Mesendoderm (in vitro differentiated cells): Measurements from ENCODE around the gene MARF1.
"Not testable (repeated sequence)": the region's sequence is repeated elsewhere in the genome, so short reads cannot be mapped to it uniquely, and the experiment has no call there.

Source experiments
- DNase-seq: peaks from one replicate; pipeline ENCODE4 v3.0.0; 2013
- H2AK5ac ChIP-seq: 2 replicates; pipeline ENCODE4 v1.6.1; 2013; ENCODE audit warnings: low read length, inconsistent platforms
- H2BK120ac ChIP-seq: 2 replicates; pipeline ENCODE4 v1.6.1; 2013; ENCODE audit warnings: low read depth, mild to moderate bottlenecking, low read length, moderate library complexity, mixed read lengths
- H2BK15ac ChIP-seq: replicated peaks from 2 replicates; pipeline ENCODE4 v1.6.1; 2013; ENCODE audit warnings: low read depth, mild to moderate bottlenecking, moderate library complexity
- H2BK5ac ChIP-seq: 2 replicates; pipeline ENCODE4 v1.6.1; 2013; ENCODE audit warnings: low read length, inconsistent platforms
- H3K18ac ChIP-seq: 2 replicates; pipeline ENCODE4 v1.6.1; 2013; ENCODE audit warnings: mild to moderate bottlenecking, low read length, mixed read lengths
- H3K23ac ChIP-seq: one replicate; pipeline ENCODE4 v1.6.1; 2013; ENCODE audit warnings: low read length
- H3K27ac ChIP-seq: 2 replicates; pipeline ENCODE4 v1.5.1; 2013; ENCODE audit warnings: low read depth, mild to moderate bottlenecking, inconsistent platforms, low read length, moderate library complexity
- H3K27me3 ChIP-seq: 2 replicates; pipeline ENCODE4 v1.6.1; 2013; ENCODE audit warnings: low read length, control low read depth, mild to moderate bottlenecking, inconsistent platforms; ENCODE audit not compliant: insufficient read depth, poor library complexity
- H3K36me3 ChIP-seq: 2 replicates; pipeline ENCODE4 v1.6.1; 2013; ENCODE audit warnings: low read length, inconsistent platforms; ENCODE audit not compliant: control insufficient read depth, insufficient read depth
- H3K4ac ChIP-seq: one replicate; pipeline ENCODE4 v1.6.1; 2013; ENCODE audit warnings: low read depth, mild to moderate bottlenecking, low read length, moderate library complexity
- H3K4me1 ChIP-seq: 2 replicates; pipeline ENCODE4 v1.6.1; 2013; ENCODE audit warnings: low read depth, low read length, inconsistent platforms; ENCODE audit not compliant: control insufficient read depth
- H3K4me2 ChIP-seq: 2 replicates; pipeline ENCODE4 v1.6.1; 2013; ENCODE audit warnings: low read length
- H3K4me3 ChIP-seq: 2 replicates; pipeline ENCODE4 v1.5.1; 2013; ENCODE audit warnings: mild to moderate bottlenecking, low read length
- H3K56ac ChIP-seq: one replicate; pipeline ENCODE4 v1.6.1; 2013; ENCODE audit warnings: low read length
- H3K79me1 ChIP-seq: 2 replicates; pipeline ENCODE4 v1.6.1; 2013; ENCODE audit warnings: low read length, inconsistent platforms
- H3K79me2 ChIP-seq: 2 replicates; pipeline ENCODE4 v1.6.1; 2013; ENCODE audit warnings: mild to moderate bottlenecking, low read length; ENCODE audit not compliant: control insufficient read depth, insufficient read depth
- H3K9ac ChIP-seq: 2 replicates; pipeline ENCODE4 v1.6.1; 2013; ENCODE audit warnings: low read length, inconsistent platforms
- H4K5ac ChIP-seq: one replicate; pipeline ENCODE4 v1.6.1; 2013; ENCODE audit warnings: low read length
- H4K8ac ChIP-seq: one replicate; pipeline ENCODE4 v1.6.1; 2013; ENCODE audit warnings: low read depth, mild to moderate bottlenecking, control low read depth, low read length, moderate library complexity
- WGBS: extraction: QIAGEN DNeasy Blood & Tissue Kit; methylation state at CpG from one replicate; pipeline ENCODE4 v1.1.7; 2013; ENCODE audit warnings: low lambda C conversion rate, missing lambda C conversion rate; ENCODE audit not compliant: insufficient coverage; ENCODE audit errors: extremely low coverage; 5-methylcytosine and 5-hydroxymethylcytosine counted together

MARF1 gene

GRCh38 chr16:15646557-15647293 lies 3.8 kb upstream of the MARF1 start:
- H3K56ac ChIP-seq, H3K27me3 ChIP-seq, H2BK5ac ChIP-seq, H3K4ac ChIP-seq, H3K4me1 ChIP-seq, H3K36me3 ChIP-seq, H3K18ac ChIP-seq, H3K4me2 ChIP-seq, H3K79me1 ChIP-seq, DNase-seq, H2BK120ac ChIP-seq, H3K79me2 ChIP-seq, H4K8ac ChIP-seq, H4K5ac ChIP-seq, H3K23ac ChIP-seq, H3K9ac ChIP-seq, H2AK5ac ChIP-seq, H3K4me3 ChIP-seq, H3K27ac ChIP-seq, H2BK15ac ChIP-seq: not testable (repeated sequence)
- no CpG with 5 or more reads among the region's 13 CpGs for WGBS

DNA sequence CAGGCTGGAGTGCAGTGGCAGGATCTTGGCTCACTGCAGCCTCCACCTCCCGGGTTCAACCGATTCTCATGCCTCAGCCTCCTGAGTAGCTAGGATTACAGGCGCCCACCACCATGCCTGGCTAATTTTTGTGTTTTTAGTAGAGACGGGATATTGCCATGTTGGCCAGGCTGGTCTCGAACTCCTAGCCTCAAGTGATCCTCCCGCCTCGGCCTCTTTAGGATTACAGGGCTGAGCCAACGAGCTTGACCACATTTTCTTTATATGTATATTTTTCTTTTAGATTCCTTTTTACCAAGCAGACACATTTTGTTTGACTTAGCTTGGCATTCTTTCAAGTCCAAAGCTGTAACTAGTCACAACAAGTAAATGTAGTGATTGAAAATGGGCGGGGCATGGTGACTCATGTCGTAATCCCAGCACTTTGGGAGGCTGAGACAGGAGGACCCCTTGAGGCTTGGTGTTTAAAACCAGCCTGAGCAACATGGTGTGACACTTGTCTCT lies 2.1 kb upstream of the MARF1 start:
- H4K8ac ChIP-seq, H3K36me3 ChIP-seq, H3K18ac ChIP-seq, H3K56ac ChIP-seq, H2BK120ac ChIP-seq, H3K23ac ChIP-seq, H3K4me1 ChIP-seq, H3K27me3 ChIP-seq, H3K4ac ChIP-seq, H2BK5ac ChIP-seq, H4K5ac ChIP-seq, H3K27ac ChIP-seq, H3K4me3 ChIP-seq, H3K4me2 ChIP-seq, H3K79me1 ChIP-seq, H2AK5ac ChIP-seq, H2BK15ac ChIP-seq, H3K9ac ChIP-seq: not testable (repeated sequence)
- DNase-seq, result peak; percentile 70
- no CpG with 5 or more reads among the region's 10 CpGs for WGBS
- peaks cover 16% of the 10 kb centered on the region for H3K79me2 ChIP-seq

GRCh38 chr16:15644267-15644961 lies 1.5 kb upstream of the MARF1 start:
- H3K56ac ChIP-seq, result peak overlapping the region; percentile 25
- no peaks in the 10 kb centered on the region for H3K36me3 ChIP-seq
- H3K4ac ChIP-seq, result no peak overlapping the region
- peak overlapping the region; percentile 62 for H3K27ac ChIP-seq
- peak overlapping the region; percentile 96 for H3K9ac ChIP-seq
- H3K18ac ChIP-seq, result no peak overlapping the region
- no CpG with 5 or more reads among the region's 9 CpGs for WGBS
- no peak overlapping the region for H2BK120ac ChIP-seq
- H3K23ac ChIP-seq, result no peak overlapping the region
- peaks cover 8% of the 10 kb centered on the region for H3K79me1 ChIP-seq
- H3K4me2 ChIP-seq, result no peak overlapping the region
- no peak overlapping the region for H3K4me3 ChIP-seq
- H4K5ac ChIP-seq, result no peak overlapping the region
- no peak overlapping the region for H2AK5ac ChIP-seq
- peak overlapping the region; percentile 36 for H2BK15ac ChIP-seq
- DNase-seq, result peak; percentile 5
- H4K8ac ChIP-seq, result no peak overlapping the region
- H3K4me1 ChIP-seq, result peaks cover 2% of the 10 kb centered on the region
- no peaks in the 10 kb centered on the region for H3K27me3 ChIP-seq
- peaks cover 16% of the 10 kb centered on the region for H3K79me2 ChIP-seq
- H2BK5ac ChIP-seq, result no peak overlapping the region

DNA sequence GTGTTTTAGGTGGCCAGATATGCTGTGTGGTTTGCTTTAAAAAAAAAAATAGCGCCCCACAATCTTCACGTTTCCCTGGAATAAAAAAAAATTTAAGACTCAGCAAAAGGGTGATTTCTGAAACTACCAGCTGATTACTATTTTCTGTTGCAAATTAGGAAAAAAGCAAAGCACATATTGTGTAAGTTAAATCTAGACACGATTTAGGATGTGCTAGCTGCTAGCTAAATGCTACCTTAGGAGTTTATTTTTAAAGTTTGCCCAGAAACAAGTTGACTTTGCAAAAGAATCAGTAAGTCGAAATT lies 944 bp upstream of the MARF1 start:
- Histone ChIP-seq H3K56ac (peak overlapping the region; percentile 92), H2BK5ac (no peak overlapping the region), H2BK120ac (no peak overlapping the region), H3K79me2 (peaks cover 16% of the 10 kb centered on the region), H3K4me2 (peak overlapping the region; percentile 84), H3K23ac (no peak overlapping the region), H3K18ac (no peak overlapping the region), H3K79me1 (peaks cover 8% of the 10 kb centered on the region), H2AK5ac (no peak overlapping the region), H3K27me3 (no peaks in the 10 kb centered on the region), H4K5ac (peak overlapping the region; percentile 64), H3K9ac (peak overlapping the region; percentile 96), H3K4me1 (peaks cover 2% of the 10 kb centered on the region), H3K4me3 (no peak overlapping the region), H3K4ac (no peak overlapping the region), H4K8ac (no peak overlapping the region), H2BK15ac (peak overlapping the region; percentile 36), H3K27ac (no peak overlapping the region), H3K36me3 (peaks cover 1% of the 10 kb centered on the region)
- DNase-seq, result no peak
- WGBS, result no CpG with 5 or more reads among the region's 4 CpGs

DNA sequence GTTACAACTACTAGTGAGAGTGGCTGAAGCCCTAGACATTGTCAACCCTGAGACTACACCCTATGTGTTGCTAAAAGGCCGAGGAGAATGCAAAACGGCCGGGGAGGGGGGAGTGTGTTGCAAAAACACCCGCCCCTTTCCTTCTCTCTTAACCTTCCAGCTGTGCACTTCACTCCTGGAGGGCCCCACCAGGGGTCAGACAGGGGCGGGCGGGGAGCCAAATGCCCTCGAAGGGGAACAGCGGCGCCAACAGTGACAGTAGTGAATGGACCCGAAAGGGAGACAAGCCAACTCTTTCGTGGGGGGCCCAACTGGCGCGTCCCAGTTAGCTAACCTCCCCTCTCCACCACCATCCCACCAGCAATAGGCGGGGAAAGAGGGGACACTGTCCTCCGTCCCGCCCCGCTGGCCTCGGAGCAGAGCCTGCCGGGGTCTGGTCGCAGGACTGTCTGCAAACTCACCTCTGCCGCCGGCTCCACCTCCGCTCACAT lies 352 bp downstream of the MARF1 start:
- peak overlapping the region; percentile 94 for H3K9ac ChIP-seq
- H3K27me3 ChIP-seq, result no peaks in the 10 kb centered on the region
- H2AK5ac ChIP-seq, result no peak overlapping the region
- H3K79me1 ChIP-seq, result peaks cover 8% of the 10 kb centered on the region
- H3K4me2 ChIP-seq, result peak overlapping the region; percentile 34
- no CpG with 5 or more reads among the region's 23 CpGs for WGBS
- H2BK120ac ChIP-seq, result no peak overlapping the region
- H3K4ac ChIP-seq, result no peak overlapping the region
- no peak overlapping the region for H3K23ac ChIP-seq
- no peak overlapping the region for H4K5ac ChIP-seq
- peak; percentile 82 for DNase-seq
- peak overlapping the region; percentile 96 for H3K56ac ChIP-seq
- no peak overlapping the region for H2BK15ac ChIP-seq
- peak overlapping the region; percentile 83 for H3K27ac ChIP-seq
- H3K18ac ChIP-seq, result peak overlapping the region; percentile 57
- no peak overlapping the region for H4K8ac ChIP-seq
- no peak overlapping the region for H2BK5ac ChIP-seq
- peaks cover 16% of the 10 kb centered on the region for H3K79me2 ChIP-seq
- H3K4me3 ChIP-seq, result peak overlapping the region; percentile 94
- H3K4me1 ChIP-seq, result peaks cover 2% of the 10 kb centered on the region
- peaks cover 2% of the 10 kb centered on the region for H3K36me3 ChIP-seq
